ENCODE results near the gene SOX6. TPM values are rescaled to one million over a fixed set of nuclear protein-coding genes. Genes with fewer than 3 reads are reported as not detected.
"Not testable (repeated sequence)": the region's sequence is repeated elsewhere in the genome, so short reads cannot be mapped to it uniquely, and the experiment has no call there.

SOX6 gene
- total RNA-seq, 1 donor from 2014 or later: not detected

DNA sequence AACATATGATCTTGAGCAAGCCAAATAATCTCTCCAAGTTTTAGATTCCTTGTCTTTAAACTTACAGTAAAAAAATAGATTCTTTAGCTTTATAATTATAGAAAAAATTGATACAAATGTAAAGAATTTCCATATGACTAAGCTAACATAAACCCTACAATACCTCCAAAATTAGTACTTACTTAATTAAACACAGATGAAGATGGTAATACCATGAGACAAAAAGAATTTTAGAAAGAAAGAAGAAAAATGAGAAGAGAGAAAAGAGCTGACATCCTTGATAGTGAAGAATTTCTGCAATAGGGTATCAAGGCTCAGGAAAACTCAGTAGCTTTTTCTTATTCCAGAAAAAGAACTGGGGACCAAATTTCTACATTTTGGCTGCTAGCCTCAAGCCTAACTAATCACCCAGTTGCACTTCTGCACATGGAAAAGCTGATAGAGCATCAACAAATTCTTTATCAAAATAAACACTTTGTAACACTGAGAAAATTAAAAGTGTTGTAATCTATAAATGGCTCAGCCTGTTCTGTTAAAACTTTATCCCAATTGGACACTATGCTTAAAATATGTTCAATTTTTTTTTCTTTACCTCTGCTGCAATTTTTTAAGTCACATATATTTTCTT lies 24.7 kb upstream of the SOX6 start:
- H3K27ac Mint-ChIP-seq: no peak overlapping the region
- no peaks in the 10 kb centered on the region for H3K36me3 Mint-ChIP-seq (ENCODE audit: low read depth)
- H3K9me3 Mint-ChIP-seq: no peaks in the 10 kb centered on the region
- no peak overlapping the region for H3K4me3 Mint-ChIP-seq
- DNase-seq: no peak
- no peaks in the 10 kb centered on the region for H3K27me3 Mint-ChIP-seq
- no peaks in the 10 kb centered on the region for H3K4me1 Mint-ChIP-seq
- intact Hi-C loops (cut with micrococcal nuclease): no loop called here

DNA sequence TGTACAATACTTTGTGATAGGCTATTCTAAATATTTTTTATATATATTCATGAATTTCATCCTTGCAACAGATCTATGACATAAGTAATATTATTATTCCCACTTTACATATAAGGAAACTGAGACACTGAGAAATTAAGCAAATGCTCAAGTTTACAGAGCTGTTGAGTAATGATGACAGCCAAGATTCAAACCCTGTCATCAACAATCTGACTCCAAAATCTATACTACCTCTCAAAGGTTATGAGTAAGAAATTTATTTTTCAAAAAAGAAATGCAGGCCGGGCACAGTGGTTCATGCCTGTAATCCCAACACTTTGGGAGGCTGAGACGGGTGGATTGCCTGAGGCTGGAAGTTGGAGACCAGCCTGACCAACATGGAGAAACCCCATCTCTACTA lies 22.6 kb upstream of the SOX6 start:
- no peaks in the 10 kb centered on the region for H3K27me3 Mint-ChIP-seq

DNA sequence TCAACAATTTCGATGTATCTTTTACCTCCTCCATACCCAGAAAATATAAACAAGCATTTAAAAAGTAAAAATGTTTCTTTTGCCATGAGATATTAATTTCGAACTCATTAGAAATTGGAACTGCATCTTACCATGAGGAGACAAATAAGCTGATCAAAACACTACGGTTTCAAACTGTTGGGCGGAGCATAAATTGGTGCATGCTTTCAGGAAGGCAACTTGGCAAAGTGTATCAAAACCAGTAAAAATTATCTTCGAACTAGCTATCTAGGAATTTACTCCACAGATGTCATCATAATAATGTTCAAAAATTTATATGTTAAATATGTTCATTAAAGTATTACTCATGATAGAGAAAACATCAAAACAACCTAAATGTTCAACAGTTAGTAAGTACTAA lies 21.4 kb upstream of the SOX6 start:
- no peaks in the 10 kb centered on the region for H3K27me3 Mint-ChIP-seq
- intact Hi-C loops (cut with micrococcal nuclease): no loop called here
- DNase-seq: no peak
- H3K36me3 Mint-ChIP-seq (ENCODE audit: low read depth): no peaks in the 10 kb centered on the region
- peaks cover 7% of the 10 kb centered on the region for H3K9me3 Mint-ChIP-seq
- no peak overlapping the region for H3K4me3 Mint-ChIP-seq
- H3K4me1 Mint-ChIP-seq: no peaks in the 10 kb centered on the region
- H3K27ac Mint-ChIP-seq: no peak overlapping the region

More for the DNA sequence above, 22.6 kb upstream of the SOX6 start:
- no peak overlapping the region for H3K4me3 Mint-ChIP-seq
- H3K27ac Mint-ChIP-seq: no peak overlapping the region
- no peak for DNase-seq
- peaks cover 7% of the 10 kb centered on the region for H3K9me3 Mint-ChIP-seq
- no peaks in the 10 kb centered on the region for H3K36me3 Mint-ChIP-seq (ENCODE audit: low read depth)
- intact Hi-C loops (cut with micrococcal nuclease): no loop called here
- H3K4me1 Mint-ChIP-seq: no peaks in the 10 kb centered on the region

DNA sequence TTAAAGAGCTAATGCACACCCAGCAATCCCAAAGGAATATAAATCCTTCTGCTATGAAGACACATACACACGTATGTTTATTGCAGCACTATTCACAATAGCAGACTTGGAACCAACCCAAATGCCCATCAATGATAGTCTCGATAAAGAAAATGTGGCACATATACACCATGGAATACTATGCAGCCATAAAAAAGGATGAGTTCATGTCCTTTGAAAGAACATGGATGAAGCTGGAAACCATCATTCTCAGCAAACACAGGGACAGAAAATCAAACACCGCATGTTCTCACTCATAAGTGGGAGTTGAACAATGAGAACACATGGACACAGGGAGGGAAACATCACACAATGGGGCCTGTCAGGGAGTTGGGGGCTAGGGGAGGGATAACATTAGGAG lies 19.3 kb upstream of the SOX6 start:
- H3K36me3 Mint-ChIP-seq (ENCODE audit: low read depth); intact Hi-C loops (cut with micrococcal nuclease); H3K4me3 Mint-ChIP-seq; H3K9me3 Mint-ChIP-seq; DNase-seq; H3K27ac Mint-ChIP-seq; H3K4me1 Mint-ChIP-seq; H3K27me3 Mint-ChIP-seq: not testable (repeated sequence)

DNA sequence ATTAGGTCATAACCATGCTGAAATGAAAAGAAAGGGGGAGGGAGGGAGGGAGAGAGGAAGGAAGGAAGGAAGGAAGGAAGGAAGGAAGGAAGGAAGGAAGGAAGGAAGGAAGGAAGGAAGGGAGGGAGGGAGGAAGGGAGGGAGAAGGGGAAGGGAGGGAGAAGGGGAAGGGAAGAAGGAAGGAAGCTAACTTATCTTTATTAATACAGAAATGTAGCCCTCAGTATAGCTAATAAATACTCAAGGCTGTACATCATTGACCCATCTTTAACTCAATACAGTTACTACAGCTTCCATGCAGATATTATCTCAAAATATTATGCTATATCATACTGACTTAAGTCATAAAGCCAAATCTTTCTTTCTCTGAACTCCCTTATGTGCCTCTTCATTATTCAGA lies 17.4 kb upstream of the SOX6 start:
- no peaks in the 10 kb centered on the region for H3K4me1 Mint-ChIP-seq
- no peaks in the 10 kb centered on the region for H3K27me3 Mint-ChIP-seq
- peaks cover 7% of the 10 kb centered on the region for H3K9me3 Mint-ChIP-seq
- H3K4me3 Mint-ChIP-seq: no peak overlapping the region
- no peak overlapping the region for H3K27ac Mint-ChIP-seq
- intact Hi-C loops (cut with micrococcal nuclease): no loop called here
- no peak for DNase-seq
- H3K36me3 Mint-ChIP-seq (ENCODE audit: low read depth): no peaks in the 10 kb centered on the region

DNA sequence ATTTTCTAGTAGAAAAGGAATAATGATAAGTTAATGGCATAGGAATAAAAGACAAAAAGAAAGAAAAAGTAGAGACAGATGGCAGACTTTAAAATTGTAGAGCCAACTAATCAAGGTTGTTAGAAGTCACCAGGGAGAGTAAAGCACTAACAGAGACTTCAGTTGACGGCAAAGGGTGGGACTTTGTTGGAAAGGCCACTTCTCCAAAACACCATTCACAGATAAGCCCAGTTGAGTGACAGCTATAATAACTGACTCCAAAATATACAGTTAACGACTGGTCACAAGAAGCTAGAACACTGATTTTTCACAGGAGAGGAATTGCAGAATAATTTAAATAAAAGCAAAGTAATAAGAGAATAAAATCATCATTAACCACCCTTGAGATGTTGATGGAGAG lies 16.0 kb upstream of the SOX6 start:
- no peaks in the 10 kb centered on the region for H3K4me1 Mint-ChIP-seq
- H3K9me3 Mint-ChIP-seq: peaks cover 7% of the 10 kb centered on the region
- H3K27ac Mint-ChIP-seq: no peak overlapping the region
- H3K4me3 Mint-ChIP-seq: no peak overlapping the region
- H3K27me3 Mint-ChIP-seq: no peaks in the 10 kb centered on the region
- DNase-seq: no peak
- H3K36me3 Mint-ChIP-seq (ENCODE audit: low read depth): no peaks in the 10 kb centered on the region
- intact Hi-C loops (cut with micrococcal nuclease): no loop called here

DNA sequence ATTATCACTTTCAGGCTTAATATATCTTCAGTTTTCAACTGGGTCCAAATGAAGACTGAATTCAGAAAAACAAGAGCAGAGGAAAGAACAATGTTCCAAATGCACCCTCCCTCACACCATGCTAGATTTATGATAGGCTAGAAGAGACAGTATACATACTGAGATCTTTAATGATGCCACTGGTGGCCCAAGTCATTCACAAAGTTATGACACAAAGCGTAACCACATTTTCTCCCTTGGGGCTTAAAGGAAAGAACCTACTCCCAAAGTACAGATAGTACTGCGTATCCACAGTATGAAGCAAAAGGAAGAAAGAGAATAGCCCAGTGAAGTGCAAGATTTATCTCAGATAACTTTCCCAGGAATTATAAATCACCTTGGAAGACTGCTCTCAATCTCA lies 10.9 kb upstream of the SOX6 start:
- Mint-ChIP-seq H3K4me1 (no peaks in the 10 kb centered on the region), H3K27me3 (no peaks in the 10 kb centered on the region), H3K9me3 (no peaks in the 10 kb centered on the region), H3K36me3 (ENCODE audit: low read depth) (no peaks in the 10 kb centered on the region), H3K4me3 (no peak overlapping the region), H3K27ac (no peak overlapping the region)
- DNase-seq: no peak
- intact Hi-C loops (cut with micrococcal nuclease): no loop called here

DNA sequence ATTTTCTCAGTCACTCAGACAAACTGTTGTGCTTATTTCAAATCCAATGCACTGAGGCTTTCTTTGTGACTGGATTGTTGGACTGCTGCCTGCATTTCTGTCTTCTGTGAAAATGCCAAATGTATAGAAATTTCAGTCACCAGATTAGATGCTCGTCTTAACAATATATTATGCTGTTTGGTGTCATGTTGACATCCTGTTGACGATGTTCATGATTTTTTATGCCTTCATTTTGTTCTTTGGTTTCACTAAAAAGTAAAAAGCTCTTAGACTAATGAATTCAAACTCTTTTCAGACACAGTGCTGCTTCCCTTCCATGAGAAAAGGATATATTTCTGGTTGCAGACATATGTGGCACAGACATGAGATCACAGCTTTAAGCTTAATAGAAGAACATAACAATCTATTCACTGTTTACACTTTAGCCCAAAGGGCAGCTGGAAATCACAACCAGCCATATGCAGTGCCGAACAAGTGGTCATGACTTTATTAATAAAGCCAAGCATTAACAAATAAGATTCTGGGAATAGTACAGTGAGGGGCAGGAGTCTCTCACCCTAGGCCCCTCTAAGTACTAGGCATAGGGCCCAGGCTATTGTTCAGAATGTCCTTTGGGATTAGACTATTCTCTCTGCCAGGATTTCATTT lies 9.4 kb upstream of the SOX6 start:
- no peak for DNase-seq
- Mint-ChIP-seq H3K9me3 (no peaks in the 10 kb centered on the region), H3K27ac (no peak overlapping the region), H3K36me3 (ENCODE audit: low read depth) (no peaks in the 10 kb centered on the region), H3K4me3 (no peak overlapping the region), H3K4me1 (no peaks in the 10 kb centered on the region), H3K27me3 (no peaks in the 10 kb centered on the region)
- intact Hi-C loops (cut with micrococcal nuclease): no loop called here

DNA sequence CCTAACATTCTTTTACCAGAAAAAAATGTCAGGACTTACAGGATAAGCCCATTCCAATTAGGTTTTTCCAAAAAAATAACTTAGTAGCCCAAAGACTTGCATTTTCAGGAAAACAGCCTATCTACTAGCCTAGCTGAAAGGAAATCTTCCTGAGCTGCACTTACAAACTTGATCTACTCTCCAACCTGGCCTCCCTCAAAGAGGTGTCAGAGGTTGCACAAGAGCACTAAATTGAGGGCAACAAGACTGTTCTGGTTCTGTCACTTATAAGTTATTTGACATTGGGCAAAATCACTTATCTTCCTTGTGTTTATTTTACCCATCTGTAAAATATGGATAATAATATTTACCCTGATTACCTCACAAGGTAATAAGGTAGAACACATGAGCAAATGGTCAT lies 7.9 kb upstream of the SOX6 start:
- Mint-ChIP-seq H3K9me3 (no peaks in the 10 kb centered on the region), H3K27ac (no peak overlapping the region), H3K4me1 (no peaks in the 10 kb centered on the region), H3K27me3 (no peaks in the 10 kb centered on the region), H3K4me3 (no peak overlapping the region), H3K36me3 (ENCODE audit: low read depth) (no peaks in the 10 kb centered on the region)
- DNase-seq: no peak
- intact Hi-C loops (cut with micrococcal nuclease): no loop called here

DNA sequence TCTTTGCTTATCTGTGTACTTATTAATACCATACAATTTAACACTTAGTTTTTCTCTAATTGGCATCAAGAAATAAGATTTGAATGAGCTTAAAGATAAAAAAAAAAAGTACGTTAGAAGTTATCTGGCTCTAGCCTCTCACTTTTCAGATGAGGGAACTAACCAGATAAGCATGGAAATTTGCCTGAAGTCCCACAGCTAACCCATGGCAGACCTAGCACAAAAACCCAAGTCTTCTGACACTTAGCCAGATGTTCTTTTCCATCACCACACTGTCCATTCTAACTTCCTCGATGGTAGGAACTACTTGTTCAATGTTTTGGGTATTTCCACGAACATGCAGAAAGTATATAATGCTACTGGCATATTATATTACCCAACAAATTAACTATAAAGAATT lies 7.4 kb upstream of the SOX6 start:
- intact Hi-C loops (cut with micrococcal nuclease): no loop called here
- no peak overlapping the region for H3K4me3 Mint-ChIP-seq
- H3K4me1 Mint-ChIP-seq: no peaks in the 10 kb centered on the region
- H3K9me3 Mint-ChIP-seq: no peaks in the 10 kb centered on the region
- H3K27ac Mint-ChIP-seq: no peak overlapping the region
- H3K36me3 Mint-ChIP-seq (ENCODE audit: low read depth): no peaks in the 10 kb centered on the region
- H3K27me3 Mint-ChIP-seq: no peaks in the 10 kb centered on the region
- no peak for DNase-seq

DNA sequence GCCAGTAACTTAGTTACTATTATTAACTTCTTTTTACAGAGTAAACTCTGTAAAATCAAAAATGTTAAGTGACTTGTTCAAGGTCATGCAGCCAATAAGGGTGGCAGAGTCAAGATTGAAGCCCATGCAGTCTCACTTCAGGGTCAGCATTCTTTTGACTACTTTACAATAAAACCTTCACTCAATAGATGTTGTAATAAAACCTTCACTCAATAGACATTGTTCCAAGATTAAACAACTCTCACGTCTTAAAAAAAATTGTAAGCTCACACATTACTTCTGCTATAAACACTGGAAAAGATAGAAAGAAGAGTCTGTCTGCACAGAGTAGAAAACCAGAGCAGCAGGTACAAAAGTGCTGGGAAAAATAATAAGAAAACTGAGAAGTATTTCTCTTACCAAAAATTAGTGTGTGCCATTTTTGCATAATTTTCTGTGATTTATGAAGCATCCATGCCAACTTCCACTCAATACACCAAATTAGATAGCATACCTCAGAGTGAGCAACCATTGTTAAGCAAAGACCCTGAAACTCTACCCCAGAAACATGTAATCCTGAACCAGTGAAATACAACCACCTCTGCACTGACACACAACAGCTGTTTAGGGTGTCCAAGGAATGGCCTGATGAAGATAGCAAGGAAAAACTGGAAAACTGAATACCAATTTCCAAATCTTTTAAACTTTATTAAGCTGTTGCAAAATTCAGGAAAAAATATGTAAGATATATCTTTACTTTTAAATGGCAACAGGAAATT lies 4.9 kb upstream of the SOX6 start:
- no peak for DNase-seq
- Mint-ChIP-seq H3K4me3 (no peak overlapping the region), H3K36me3 (ENCODE audit: low read depth) (no peaks in the 10 kb centered on the region), H3K27me3 (no peaks in the 10 kb centered on the region), H3K9me3 (no peaks in the 10 kb centered on the region), H3K27ac (no peak overlapping the region), H3K4me1 (no peaks in the 10 kb centered on the region)
- intact Hi-C loops (cut with micrococcal nuclease): no loop called here

DNA sequence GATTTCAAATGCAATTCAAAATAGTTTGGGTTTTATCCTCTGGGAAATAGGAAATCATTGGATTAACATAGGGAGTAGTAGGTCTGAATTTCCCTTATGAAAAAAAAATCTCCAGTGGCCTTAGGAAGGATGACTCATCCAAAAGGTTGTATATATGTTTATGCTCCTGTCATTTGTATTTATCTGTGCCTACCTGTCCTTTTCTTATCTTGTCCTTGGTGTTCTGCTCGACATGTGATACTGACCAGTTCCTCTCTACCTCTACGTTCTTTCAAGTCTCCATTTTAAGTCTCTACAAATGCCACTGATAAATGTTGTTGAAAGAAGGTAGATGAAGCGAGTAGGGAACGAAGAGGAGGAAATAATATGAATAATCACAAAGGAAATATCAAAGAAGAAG lies 3.0 kb upstream of the SOX6 start:
- no peaks in the 10 kb centered on the region for H3K4me1 Mint-ChIP-seq

DNA sequence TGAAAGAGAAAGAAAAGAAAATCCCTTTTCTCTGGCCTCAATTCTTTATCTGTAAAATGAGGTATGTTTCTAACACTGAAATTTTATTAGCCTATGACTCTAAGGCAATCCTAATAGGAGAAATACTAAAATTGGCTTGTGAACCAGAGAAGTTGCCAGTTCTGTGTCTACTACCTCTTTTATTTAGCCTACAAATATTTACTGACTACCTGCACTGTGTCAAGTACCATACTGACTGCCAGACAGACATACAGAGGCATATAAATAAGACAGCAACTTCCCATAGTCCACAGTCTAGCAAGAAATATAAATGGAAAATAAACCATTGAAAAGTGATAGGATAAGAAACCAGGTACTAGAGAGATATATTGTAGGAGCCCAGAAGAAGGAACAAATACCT lies 2.4 kb upstream of the SOX6 start:
- H3K4me1 Mint-ChIP-seq: no peaks in the 10 kb centered on the region
- intact Hi-C loops (cut with micrococcal nuclease): no loop called here
- no peak overlapping the region for H3K27ac Mint-ChIP-seq
- no peaks in the 10 kb centered on the region for H3K27me3 Mint-ChIP-seq
- no peak for DNase-seq
- no peaks in the 10 kb centered on the region for H3K36me3 Mint-ChIP-seq (ENCODE audit: low read depth)
- H3K9me3 Mint-ChIP-seq: no peaks in the 10 kb centered on the region
- no peak overlapping the region for H3K4me3 Mint-ChIP-seq

More for the DNA sequence above, 3.0 kb upstream of the SOX6 start:
- intact Hi-C loops (cut with micrococcal nuclease): no loop called here
- no peak for DNase-seq
- Mint-ChIP-seq H3K27me3 (no peaks in the 10 kb centered on the region), H3K36me3 (ENCODE audit: low read depth) (no peaks in the 10 kb centered on the region), H3K9me3 (no peaks in the 10 kb centered on the region), H3K27ac (no peak overlapping the region), H3K4me3 (no peak overlapping the region)

DNA sequence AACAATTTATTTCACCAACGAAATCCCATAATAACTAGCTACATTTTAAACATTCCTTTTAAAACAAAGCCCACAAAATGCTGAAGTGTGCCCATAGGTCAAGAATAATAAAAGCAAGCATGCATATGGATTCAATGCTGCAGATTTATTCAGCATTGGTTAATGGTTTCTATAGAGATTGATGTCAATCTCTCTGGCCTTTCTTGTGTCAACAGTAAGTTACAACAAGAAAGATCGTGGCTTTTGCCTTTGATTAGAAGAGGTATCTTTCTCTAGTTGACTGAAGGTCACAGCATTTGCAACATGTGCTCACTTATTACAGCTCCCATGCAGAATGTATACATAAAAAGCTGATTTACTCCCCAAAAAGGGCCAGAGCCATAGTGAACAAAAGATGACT lies 1.4 kb upstream of the SOX6 start:
- no peak for DNase-seq
- H3K9me3 Mint-ChIP-seq: no peaks in the 10 kb centered on the region
- no peak overlapping the region for H3K27ac Mint-ChIP-seq
- H3K4me3 Mint-ChIP-seq: no peak overlapping the region
- H3K4me1 Mint-ChIP-seq: no peaks in the 10 kb centered on the region
- intact Hi-C loops (cut with micrococcal nuclease): no loop called here
- no peaks in the 10 kb centered on the region for H3K36me3 Mint-ChIP-seq (ENCODE audit: low read depth)
- no peaks in the 10 kb centered on the region for H3K27me3 Mint-ChIP-seq
